ENCODE data around the gene FGF14. TPM values are rescaled to one million over a fixed set of nuclear protein-coding genes. Genes with fewer than 3 reads are reported as not detected.

The FGF14 gene
- polyA plus RNA-seq, 1 of the 3 experiments (the other 2 are of a cell fraction): 0.20 TPM

DNA sequence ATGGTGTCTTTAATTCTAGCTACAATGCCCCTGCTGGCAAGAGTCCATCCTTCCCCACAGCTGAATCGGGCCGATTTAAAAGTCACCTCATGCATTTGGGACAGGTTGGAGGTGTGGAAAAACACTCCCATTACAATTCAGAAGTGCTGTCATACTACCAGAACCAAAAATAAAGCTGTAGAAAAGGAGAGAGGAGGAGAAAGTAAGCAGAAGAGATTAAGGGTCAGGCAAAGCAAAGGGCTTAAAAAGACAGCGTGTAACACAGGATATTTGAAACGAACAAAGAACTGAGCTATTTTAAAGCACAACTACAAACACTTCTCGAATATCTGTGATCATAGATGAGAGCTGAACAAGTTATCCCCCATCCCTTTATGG is 90.4 kb downstream of the FGF14 start:
- 79% methylated on average over 5 of the region's 5 CpGs for WGBS (ENCODE audit: low lambda C conversion rate)
- no peak for TF ChIP-seq TAF1 (IDR thresholded peaks at IDR 0.05; ENCODE audit: borderline replicate concordance, low read depth, low read length)
- TF ChIP-seq NFIC (IDR thresholded peaks at IDR 0.05; ENCODE audit: borderline replicate concordance): no peak
- TF ChIP-seq SIN3A (IDR thresholded peaks at IDR 0.05; ENCODE audit: borderline replicate concordance, low read depth, low read length): no peak
- TF ChIP-seq EZH2phosphoT487 (IDR thresholded peaks at IDR 0.05; ENCODE audit: borderline replicate concordance, low read depth): no peak
- no peak for TF ChIP-seq GABPA (IDR thresholded peaks at IDR 0.05; ENCODE audit: low read depth)
- TF ChIP-seq NRF1 (IDR thresholded peaks at IDR 0.05; ENCODE audit: low read depth, low read length): no peak
- TF ChIP-seq, protein P1, sequence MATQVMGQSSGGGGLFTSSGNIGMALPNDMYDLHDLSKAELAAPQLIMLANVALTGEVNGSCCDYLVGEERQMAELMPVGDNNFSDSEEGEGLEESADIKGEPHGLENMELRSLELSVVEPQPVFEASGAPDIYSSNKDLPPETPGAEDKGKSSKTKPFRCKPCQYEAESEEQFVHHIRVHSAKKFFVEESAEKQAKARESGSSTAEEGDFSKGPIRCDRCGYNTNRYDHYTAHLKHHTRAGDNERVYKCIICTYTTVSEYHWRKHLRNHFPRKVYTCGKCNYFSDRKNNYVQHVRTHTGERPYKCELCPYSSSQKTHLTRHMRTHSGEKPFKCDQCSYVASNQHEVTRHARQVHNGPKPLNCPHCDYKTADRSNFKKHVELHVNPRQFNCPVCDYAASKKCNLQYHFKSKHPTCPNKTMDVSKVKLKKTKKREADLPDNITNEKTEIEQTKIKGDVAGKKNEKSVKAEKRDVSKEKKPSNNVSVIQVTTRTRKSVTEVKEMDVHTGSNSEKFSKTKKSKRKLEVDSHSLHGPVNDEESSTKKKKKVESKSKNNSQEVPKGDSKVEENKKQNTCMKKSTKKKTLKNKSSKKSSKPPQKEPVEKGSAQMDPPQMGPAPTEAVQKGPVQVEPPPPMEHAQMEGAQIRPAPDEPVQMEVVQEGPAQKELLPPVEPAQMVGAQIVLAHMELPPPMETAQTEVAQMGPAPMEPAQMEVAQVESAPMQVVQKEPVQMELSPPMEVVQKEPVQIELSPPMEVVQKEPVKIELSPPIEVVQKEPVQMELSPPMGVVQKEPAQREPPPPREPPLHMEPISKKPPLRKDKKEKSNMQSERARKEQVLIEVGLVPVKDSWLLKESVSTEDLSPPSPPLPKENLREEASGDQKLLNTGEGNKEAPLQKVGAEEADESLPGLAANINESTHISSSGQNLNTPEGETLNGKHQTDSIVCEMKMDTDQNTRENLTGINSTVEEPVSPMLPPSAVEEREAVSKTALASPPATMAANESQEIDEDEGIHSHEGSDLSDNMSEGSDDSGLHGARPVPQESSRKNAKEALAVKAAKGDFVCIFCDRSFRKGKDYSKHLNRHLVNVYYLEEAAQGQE (IDR thresholded peaks at IDR 0.05; ENCODE audit: low read depth, low read length): no peak
- TF ChIP-seq RXRA (IDR thresholded peaks at IDR 0.05; ENCODE audit: borderline replicate concordance, low read depth): no peak
- TF ChIP-seq, protein P2, sequence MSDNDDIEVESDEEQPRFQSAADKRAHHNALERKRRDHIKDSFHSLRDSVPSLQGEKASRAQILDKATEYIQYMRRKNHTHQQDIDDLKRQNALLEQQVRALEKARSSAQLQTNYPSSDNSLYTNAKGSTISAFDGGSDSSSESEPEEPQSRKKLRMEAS (IDR thresholded peaks at IDR 0.05; ENCODE audit: low read depth): no peak
- TF ChIP-seq, protein P3, sequence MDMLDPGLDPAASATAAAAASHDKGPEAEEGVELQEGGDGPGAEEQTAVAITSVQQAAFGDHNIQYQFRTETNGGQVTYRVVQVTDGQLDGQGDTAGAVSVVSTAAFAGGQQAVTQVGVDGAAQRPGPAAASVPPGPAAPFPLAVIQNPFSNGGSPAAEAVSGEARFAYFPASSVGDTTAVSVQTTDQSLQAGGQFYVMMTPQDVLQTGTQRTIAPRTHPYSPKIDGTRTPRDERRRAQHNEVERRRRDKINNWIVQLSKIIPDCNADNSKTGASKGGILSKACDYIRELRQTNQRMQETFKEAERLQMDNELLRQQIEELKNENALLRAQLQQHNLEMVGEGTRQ (IDR thresholded peaks at IDR 0.05; ENCODE audit: borderline replicate concordance, low read depth, low read length): no peak
- no peak for TF ChIP-seq FOSL2 (IDR thresholded peaks at IDR 0.05; ENCODE audit: borderline replicate concordance, low read depth)
- TF ChIP-seq, protein P4, sequence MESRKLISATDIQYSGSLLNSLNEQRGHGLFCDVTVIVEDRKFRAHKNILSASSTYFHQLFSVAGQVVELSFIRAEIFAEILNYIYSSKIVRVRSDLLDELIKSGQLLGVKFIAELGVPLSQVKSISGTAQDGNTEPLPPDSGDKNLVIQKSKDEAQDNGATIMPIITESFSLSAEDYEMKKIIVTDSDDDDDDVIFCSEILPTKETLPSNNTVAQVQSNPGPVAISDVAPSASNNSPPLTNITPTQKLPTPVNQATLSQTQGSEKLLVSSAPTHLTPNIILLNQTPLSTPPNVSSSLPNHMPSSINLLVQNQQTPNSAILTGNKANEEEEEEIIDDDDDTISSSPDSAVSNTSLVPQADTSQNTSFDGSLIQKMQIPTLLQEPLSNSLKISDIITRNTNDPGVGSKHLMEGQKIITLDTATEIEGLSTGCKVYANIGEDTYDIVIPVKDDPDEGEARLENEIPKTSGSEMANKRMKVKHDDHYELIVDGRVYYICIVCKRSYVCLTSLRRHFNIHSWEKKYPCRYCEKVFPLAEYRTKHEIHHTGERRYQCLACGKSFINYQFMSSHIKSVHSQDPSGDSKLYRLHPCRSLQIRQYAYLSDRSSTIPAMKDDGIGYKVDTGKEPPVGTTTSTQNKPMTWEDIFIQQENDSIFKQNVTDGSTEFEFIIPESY (IDR thresholded peaks at IDR 0.05; ENCODE audit: borderline replicate concordance, low read depth): no peak
- Histone ChIP-seq H3K4me3 (ENCODE audit: low read depth in 2 of 2, low read length in 1 of 2) (no peak overlapping the region), H3K9ac (no peak overlapping the region), H3K9me2 (no peaks in the 10 kb centered on the region), H3K4me1 (ENCODE audit: control insufficient read depth in 1 of 2, insufficient read depth in 2 of 2, low read depth in 1 of 2, low read length in 1 of 2) (peaks cover 0 to 29% of the 10 kb centered on the region in 2 experiments; a peak in 3 of 4 replicates), H3K9me3 (no peaks in the 10 kb centered on the region), H4K20me1 (ENCODE audit: insufficient read depth) (no peaks in the 10 kb centered on the region), H3F3A (replicated peaks; ENCODE audit: insufficient read depth) (no peaks in the 10 kb centered on the region), H3K79me2 (ENCODE audit: insufficient read depth) (no peaks in the 10 kb centered on the region), H3K27me3 (ENCODE audit: insufficient read depth) (no peaks in the 10 kb centered on the region), H3K4me2 (no peak overlapping the region), H3K27ac (ENCODE audit: low read depth in 2 of 2, low read length in 1 of 2) (no peak overlapping the region; a peak in 1 of 4 replicates), H3K36me3 (replicated peaks in 1 of 2; ENCODE audit: control insufficient read depth in 1 of 2, insufficient read depth in 2 of 2, low read length in 1 of 2) (no peaks in the 10 kb centered on the region), H2AFZ (ENCODE audit: low read depth) (no peak overlapping the region)
- POLR2A ChIA-PET: no interaction called here
- DNase-seq: no peak
- CTCF ChIA-PET: interaction anchor here (0.7 to 1.4 kb wide), 4 partner anchors 13 to 1115 kb away, joined by 3 to 4 read pairs (median 3); no protein-coding TSS in a partner anchor

Measured in SK-N-SH (cell line).